ENCODE measurements around the gene GADD45GIP1. TPM values are rescaled to one million over a fixed set of nuclear protein-coding genes. Genes with fewer than 3 reads are reported as not detected.

GADD45GIP1 gene
- total RNA-seq, 3 donors from 2014 or later (not counting 1 experiment from before 2014, with no cell fraction given), result 5.3 to 7.1 (median 5.7) TPM

DNA sequence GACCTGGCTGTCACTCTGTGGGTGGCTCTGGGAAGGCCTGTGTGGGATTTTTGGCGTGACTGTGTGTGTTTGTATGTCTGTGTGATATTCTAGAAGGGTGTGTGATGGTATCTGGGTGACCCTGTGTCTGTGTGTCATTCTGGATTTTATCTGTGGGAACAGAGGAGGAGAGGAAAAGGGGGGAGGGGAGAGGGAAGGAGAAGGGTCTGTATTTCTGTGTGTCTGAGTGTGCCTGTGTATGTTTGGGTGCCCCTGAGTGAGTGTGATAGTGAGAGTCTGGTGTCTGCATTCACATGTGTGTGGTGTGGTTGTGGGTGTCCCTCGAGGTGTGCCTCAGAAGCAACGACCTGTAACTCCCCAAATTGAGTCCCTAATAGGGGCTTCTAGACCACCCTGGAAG, 30.2 kb upstream of the GADD45GIP1 start:
- peaks cover 5% of the 10 kb centered on the region for H3K27me3 ChIP-seq (ENCODE audit: control insufficient read depth, insufficient read depth, low read length)
- WGBS (ENCODE audit: insufficient coverage), result 62% methylated on average over 3 of the region's 3 CpGs
- no peaks in the 10 kb centered on the region for H3K9me3 ChIP-seq (ENCODE audit: control insufficient read depth, insufficient read depth, low read length)
- intact Hi-C loops (cut with micrococcal nuclease), result no loop called here
- H3K27ac ChIP-seq (ENCODE audit: low read length), result no peak overlapping the region
- H3K36me3 Mint-ChIP-seq, result no peaks in the 10 kb centered on the region
- no peak overlapping the region for H3K4me3 ChIP-seq (ENCODE audit: low read length)
- peaks cover 0 to 11% of the 10 kb centered on the region in 2 donors for H3K27me3 Mint-ChIP-seq (ENCODE audit: low read depth in 2 of 2)
- DNase-seq (no peak), ATAC-seq (no peak)
- TF ChIP-seq, protein P1, sequence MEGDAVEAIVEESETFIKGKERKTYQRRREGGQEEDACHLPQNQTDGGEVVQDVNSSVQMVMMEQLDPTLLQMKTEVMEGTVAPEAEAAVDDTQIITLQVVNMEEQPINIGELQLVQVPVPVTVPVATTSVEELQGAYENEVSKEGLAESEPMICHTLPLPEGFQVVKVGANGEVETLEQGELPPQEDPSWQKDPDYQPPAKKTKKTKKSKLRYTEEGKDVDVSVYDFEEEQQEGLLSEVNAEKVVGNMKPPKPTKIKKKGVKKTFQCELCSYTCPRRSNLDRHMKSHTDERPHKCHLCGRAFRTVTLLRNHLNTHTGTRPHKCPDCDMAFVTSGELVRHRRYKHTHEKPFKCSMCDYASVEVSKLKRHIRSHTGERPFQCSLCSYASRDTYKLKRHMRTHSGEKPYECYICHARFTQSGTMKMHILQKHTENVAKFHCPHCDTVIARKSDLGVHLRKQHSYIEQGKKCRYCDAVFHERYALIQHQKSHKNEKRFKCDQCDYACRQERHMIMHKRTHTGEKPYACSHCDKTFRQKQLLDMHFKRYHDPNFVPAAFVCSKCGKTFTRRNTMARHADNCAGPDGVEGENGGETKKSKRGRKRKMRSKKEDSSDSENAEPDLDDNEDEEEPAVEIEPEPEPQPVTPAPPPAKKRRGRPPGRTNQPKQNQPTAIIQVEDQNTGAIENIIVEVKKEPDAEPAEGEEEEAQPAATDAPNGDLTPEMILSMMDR (IDR thresholded peaks at IDR 0.05), result no peak
- peak overlapping the region in 1 of 2 donors; percentile 12 for H3K27ac Mint-ChIP-seq
- H3K4me1 ChIP-seq (ENCODE audit: control insufficient read depth, insufficient read depth, low read length), result peaks cover 33% of the 10 kb centered on the region
- peaks cover 0 to 5% of the 10 kb centered on the region in 2 donors for H3K4me1 Mint-ChIP-seq
- H3K36me3 ChIP-seq (ENCODE audit: control insufficient read depth, insufficient read depth, low read length), result no peaks in the 10 kb centered on the region
- H3K4me3 Mint-ChIP-seq, result no peak overlapping the region
- H3K9me3 Mint-ChIP-seq, result no peaks in the 10 kb centered on the region

GRCh38 chr19:12986726-12987125, 29.7 kb upstream of the GADD45GIP1 start:
- Histone ChIP-seq H3K27me3 (ENCODE audit: control insufficient read depth, insufficient read depth, low read length) (peaks cover 7% of the 10 kb centered on the region), H3K9me3 (ENCODE audit: control insufficient read depth, insufficient read depth, low read length) (no peaks in the 10 kb centered on the region), H3K27ac (ENCODE audit: low read length) (no peak overlapping the region), H3K4me3 (ENCODE audit: low read length) (no peak overlapping the region), H3K36me3 (ENCODE audit: control insufficient read depth, insufficient read depth, low read length) (no peaks in the 10 kb centered on the region), H3K4me1 (ENCODE audit: control insufficient read depth, insufficient read depth, low read length) (peaks cover 33% of the 10 kb centered on the region)
- TF ChIP-seq, protein P1 (IDR thresholded peaks at IDR 0.05), result no peak
- no peaks in the 10 kb centered on the region for H3K36me3 Mint-ChIP-seq
- DNase-seq, result no peak
- no peak overlapping the region for H3K4me3 Mint-ChIP-seq
- intact Hi-C loops (cut with micrococcal nuclease), result no loop called here
- WGBS (ENCODE audit: insufficient coverage), result 93% methylated on average over 12 of the region's 12 CpGs
- no peaks in the 10 kb centered on the region for H3K9me3 Mint-ChIP-seq
- no peak for ATAC-seq
- peaks cover 0 to 5% of the 10 kb centered on the region in 2 donors for H3K4me1 Mint-ChIP-seq
- peak overlapping the region in 1 of 2 donors; percentile 12 for H3K27ac Mint-ChIP-seq
- peaks cover 0 to 11% of the 10 kb centered on the region in 2 donors for H3K27me3 Mint-ChIP-seq (ENCODE audit: low read depth in 2 of 2)

DNA sequence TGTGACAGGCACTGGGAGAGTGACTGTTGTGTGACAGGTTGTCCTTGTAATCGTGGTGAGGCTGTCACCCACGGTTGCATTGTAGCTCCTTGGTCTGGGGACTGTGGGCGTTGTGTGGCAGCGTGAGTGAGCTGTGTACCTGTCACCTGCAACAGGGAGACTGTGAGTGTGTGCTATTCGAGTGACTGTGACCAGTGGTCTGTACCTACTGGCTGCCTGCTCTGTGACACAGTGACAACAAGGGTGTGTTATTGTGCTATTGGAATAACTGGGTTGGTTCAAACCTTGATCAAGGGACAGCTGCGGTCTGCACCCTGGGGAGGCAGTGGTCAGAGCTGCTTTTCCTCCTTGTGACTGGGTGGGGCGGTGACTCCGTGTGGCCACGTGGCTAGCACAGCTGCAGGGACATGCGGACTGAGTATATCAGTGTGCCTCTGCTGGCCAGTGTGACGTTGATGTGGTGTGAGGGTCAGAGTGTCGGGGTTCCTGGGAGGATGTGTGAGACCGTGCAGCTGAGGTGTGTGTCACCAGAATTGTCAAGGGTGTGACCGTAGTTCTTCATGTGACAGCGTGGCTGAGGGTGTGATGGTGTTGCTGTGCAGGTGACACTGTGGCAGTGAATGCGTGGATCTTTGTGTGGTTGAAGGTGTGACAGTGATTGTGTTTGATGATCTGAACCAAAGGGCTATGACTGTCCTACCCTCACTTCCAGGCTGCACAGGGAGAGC, 28.2 kb upstream of the GADD45GIP1 start:
- H3K4me1 ChIP-seq (ENCODE audit: control insufficient read depth, insufficient read depth, low read length), result peaks cover 33% of the 10 kb centered on the region
- H3K27me3 ChIP-seq (ENCODE audit: control insufficient read depth, insufficient read depth, low read length), result peaks cover 7% of the 10 kb centered on the region
- no peaks in the 10 kb centered on the region for H3K9me3 ChIP-seq (ENCODE audit: control insufficient read depth, insufficient read depth, low read length)
- ATAC-seq (peak; percentile 67 to 85 (median 81)), DNase-seq (peak; percentile 70 to 78)
- intact Hi-C loops (cut with micrococcal nuclease), result loop anchor here (1.0 to 2.0 kb wide), 3 partner anchors 30 to 115 kb away; no protein-coding TSS in a partner anchor
- Mint-ChIP-seq H3K4me3 (peak overlapping the region; percentile 32), H3K27ac (no peak overlapping the region), H3K9me3 (no peaks in the 10 kb centered on the region), H3K27me3 (ENCODE audit: low read depth in 2 of 2) (peaks cover 0 to 3% of the 10 kb centered on the region in 2 donors), H3K36me3 (no peaks in the 10 kb centered on the region), H3K4me1 (peaks cover 0 to 5% of the 10 kb centered on the region in 2 donors)
- H3K27ac ChIP-seq (ENCODE audit: low read length), result peak overlapping the region; percentile 26
- TF ChIP-seq, protein P1 (IDR thresholded peaks at IDR 0.05), result no peak
- H3K36me3 ChIP-seq (ENCODE audit: control insufficient read depth, insufficient read depth, low read length), result no peaks in the 10 kb centered on the region
- 25% methylated on average over 16 of the region's 16 CpGs for WGBS (ENCODE audit: insufficient coverage)
- no peak overlapping the region for H3K4me3 ChIP-seq (ENCODE audit: low read length)

Measured in natural killer cell (primary cell).